Measurements from ENCODE around the gene RAMP3.
"Not testable (repeated sequence)": the region's sequence is repeated elsewhere in the genome, so short reads cannot be mapped to it uniquely, and the experiment has no call there.

The RAMP3 gene

GRCh38 chr7:45161842-45162241 is 4.3 kb downstream of the RAMP3 start:
- Histone ChIP-seq H3K27ac (ENCODE audit: low read length) (no peak overlapping the region), H3K36me3 (ENCODE audit: insufficient read depth, low read depth, low read length) (no peaks in the 10 kb centered on the region), H3K27me3 (ENCODE audit: insufficient read depth, low read length) (peaks cover 28% of the 10 kb centered on the region), H3K4me3 (ENCODE audit: low read length) (no peak overlapping the region), H3K4me1 (ENCODE audit: insufficient read depth, low read length) (no peaks in the 10 kb centered on the region), H3K9me3 (ENCODE audit: insufficient read depth, low read depth, low read length) (no peaks in the 10 kb centered on the region), H3K9ac (ENCODE audit: low read depth, low read length) (no peak overlapping the region)

- H3K4me3 ChIP-seq (ENCODE audit: low read length), result no peak overlapping the region
- H3K4me1 ChIP-seq (ENCODE audit: insufficient read depth, low read length), result no peaks in the 10 kb centered on the region
- H3K27ac ChIP-seq (ENCODE audit: low read length), result no peak overlapping the region
- H3K9ac ChIP-seq (ENCODE audit: low read depth, low read length), result no peak overlapping the region
- H3K9me3 ChIP-seq (ENCODE audit: insufficient read depth, low read depth, low read length), result no peaks in the 10 kb centered on the region
- H3K36me3 ChIP-seq (ENCODE audit: insufficient read depth, low read depth, low read length), result no peaks in the 10 kb centered on the region
- H3K27me3 ChIP-seq (ENCODE audit: insufficient read depth, low read length), result peaks cover 22% of the 10 kb centered on the region
Observed at GRCh38 chr7:45162311-45162845, 4.8 kb downstream of the RAMP3 start.

GRCh38 chr7:45162943-45163691 is 5.5 kb downstream of the RAMP3 start:
- Histone ChIP-seq H3K9ac (ENCODE audit: low read depth, low read length) (no peak overlapping the region), H3K4me3 (ENCODE audit: low read length) (no peak overlapping the region), H3K9me3 (ENCODE audit: insufficient read depth, low read depth, low read length) (no peaks in the 10 kb centered on the region), H3K27ac (ENCODE audit: low read length) (no peak overlapping the region), H3K27me3 (ENCODE audit: insufficient read depth, low read length) (peaks cover 17% of the 10 kb centered on the region), H3K4me1 (ENCODE audit: insufficient read depth, low read length) (no peaks in the 10 kb centered on the region), H3K36me3 (ENCODE audit: insufficient read depth, low read depth, low read length) (no peaks in the 10 kb centered on the region)

DNA sequence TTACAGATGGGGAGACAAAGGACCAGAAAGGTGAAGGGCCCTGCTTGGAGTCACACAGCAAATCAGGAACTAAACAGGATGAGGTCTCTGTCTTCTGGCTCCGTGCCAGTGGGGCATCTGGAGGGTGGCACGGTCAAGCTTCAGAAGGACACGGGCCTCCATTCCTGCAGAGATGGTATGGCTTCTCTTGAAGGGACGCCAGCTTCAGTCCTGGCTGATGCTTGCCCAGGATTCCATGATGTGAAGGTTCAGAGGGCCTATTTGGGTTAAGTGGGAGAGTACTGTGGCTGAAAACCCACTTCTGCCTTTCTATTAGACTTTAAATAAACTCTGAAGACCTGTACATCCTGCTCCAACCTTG is 6.1 kb downstream of the RAMP3 start:
- Histone ChIP-seq H3K9ac (ENCODE audit: low read depth, low read length) (no peak overlapping the region), H3K27me3 (ENCODE audit: insufficient read depth, low read length) (peaks cover 11% of the 10 kb centered on the region), H3K36me3 (ENCODE audit: insufficient read depth, low read depth, low read length) (no peaks in the 10 kb centered on the region)

DNA sequence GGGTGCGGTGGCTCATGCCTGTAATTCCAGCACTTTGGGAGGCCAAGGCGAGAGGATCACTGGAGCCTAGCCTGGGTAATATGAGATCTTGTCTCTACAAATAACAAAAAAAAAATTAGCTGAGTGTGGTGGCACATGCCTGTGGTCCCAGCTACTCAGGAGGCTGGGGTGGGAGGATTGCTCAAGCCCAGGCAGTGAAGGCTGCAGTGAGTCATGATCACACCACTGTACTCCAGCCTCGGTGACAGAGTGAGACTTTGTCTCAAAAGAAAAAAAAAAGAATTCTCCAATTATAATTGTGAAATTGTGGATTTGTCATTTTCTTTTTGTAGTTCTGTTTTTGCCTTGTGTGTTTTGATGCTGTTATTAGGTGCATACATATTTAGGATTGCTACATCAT is 6.7 kb downstream of the RAMP3 start:
- H3K27me3 ChIP-seq (ENCODE audit: insufficient read depth, low read length); H3K9ac ChIP-seq (ENCODE audit: low read depth, low read length); H3K9me3 ChIP-seq (ENCODE audit: insufficient read depth, low read depth, low read length); H3K36me3 ChIP-seq (ENCODE audit: insufficient read depth, low read depth, low read length); H3K27ac ChIP-seq (ENCODE audit: low read length); H3K4me3 ChIP-seq (ENCODE audit: low read length); H3K4me1 ChIP-seq (ENCODE audit: insufficient read depth, low read length): not testable (repeated sequence)

More for the DNA sequence above, 6.1 kb downstream of the RAMP3 start:
- no peaks in the 10 kb centered on the region for H3K9me3 ChIP-seq (ENCODE audit: insufficient read depth, low read depth, low read length)
- no peak overlapping the region for H3K27ac ChIP-seq (ENCODE audit: low read length)
- no peak overlapping the region for H3K4me3 ChIP-seq (ENCODE audit: low read length)
- no peaks in the 10 kb centered on the region for H3K4me1 ChIP-seq (ENCODE audit: insufficient read depth, low read length)

- no peaks in the 10 kb centered on the region; the same call in 1 of the 2 replicates for H3K27me3 ChIP-seq (ENCODE audit: insufficient read depth, low read length)
- no peak overlapping the region for H3K4me3 ChIP-seq (ENCODE audit: low read length)
- H3K27ac ChIP-seq (ENCODE audit: low read length), result no peak overlapping the region
- H3K36me3 ChIP-seq (ENCODE audit: insufficient read depth, low read depth, low read length), result no peaks in the 10 kb centered on the region
- H3K4me1 ChIP-seq (ENCODE audit: insufficient read depth, low read length), result no peaks in the 10 kb centered on the region
- H3K9me3 ChIP-seq (ENCODE audit: insufficient read depth, low read depth, low read length), result no peaks in the 10 kb centered on the region
- no peak overlapping the region for H3K9ac ChIP-seq (ENCODE audit: low read depth, low read length)
Observed at GRCh38 chr7:45165857-45166256, 8.3 kb downstream of the RAMP3 start.

DNA sequence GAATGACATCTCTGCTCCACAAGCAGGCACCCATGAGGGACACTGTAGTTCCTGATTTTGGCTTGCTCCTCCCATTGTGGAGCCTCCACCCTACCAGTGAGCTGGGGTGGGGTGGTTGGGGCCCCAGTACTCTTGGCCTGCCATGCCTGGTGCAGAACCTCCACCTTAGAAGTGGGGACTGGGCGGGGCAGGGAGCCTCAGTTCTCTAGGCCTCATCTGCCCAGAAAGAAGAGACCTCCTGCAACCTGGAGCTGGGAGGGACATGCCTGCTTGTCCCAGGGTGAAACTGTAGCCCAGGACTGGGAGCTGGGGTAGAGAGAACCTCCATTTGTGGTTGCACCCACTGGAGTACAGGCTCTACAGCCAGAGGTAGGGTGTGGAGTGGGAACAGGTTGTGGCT is 14.4 kb downstream of the RAMP3 start:
- Histone ChIP-seq H3K4me1 (ENCODE audit: insufficient read depth, low read length) (no peaks in the 10 kb centered on the region), H3K27ac (ENCODE audit: low read length) (no peak overlapping the region), H3K9ac (ENCODE audit: low read depth, low read length) (no peak overlapping the region)

DNA sequence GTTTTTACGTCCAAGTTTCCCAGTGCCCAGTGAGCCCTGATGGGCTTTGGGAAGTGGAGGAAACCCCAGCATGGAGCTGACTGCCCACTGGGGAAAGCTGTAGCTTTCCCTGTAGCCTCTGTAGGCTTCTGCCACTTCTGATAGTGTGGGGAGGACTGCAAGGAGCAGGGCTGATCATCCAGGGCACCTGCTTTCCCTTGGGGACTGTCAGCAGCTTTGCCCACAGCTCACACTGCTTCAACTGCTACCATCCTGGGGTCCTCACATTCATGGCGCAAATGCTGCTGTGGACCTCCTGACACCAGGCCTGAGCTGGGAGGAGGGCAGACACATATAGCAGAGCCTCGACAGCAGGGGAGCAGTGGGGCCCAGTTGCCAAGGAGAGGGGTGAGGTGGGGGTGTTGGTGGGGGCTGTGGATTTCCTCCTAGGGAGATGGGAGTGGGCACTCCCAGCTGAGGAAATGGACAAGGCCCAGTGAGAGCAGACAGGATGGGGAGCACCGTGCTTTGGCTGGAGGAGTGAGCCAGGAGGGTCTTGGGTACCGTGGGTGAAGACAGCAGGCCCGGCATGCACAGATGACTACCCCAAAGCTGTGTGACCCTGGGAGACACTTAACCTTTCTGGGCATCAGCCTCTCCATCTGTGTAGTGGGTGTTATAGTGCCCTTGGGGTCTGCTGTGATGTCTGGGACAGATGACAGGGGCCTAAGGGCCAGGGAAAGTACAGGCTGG is 16.2 kb downstream of the RAMP3 start:
- H3K27me3 ChIP-seq (ENCODE audit: insufficient read depth, low read length), result no peaks in the 10 kb centered on the region
- no peaks in the 10 kb centered on the region for H3K9me3 ChIP-seq (ENCODE audit: insufficient read depth, low read depth, low read length)
- no peak overlapping the region for H3K4me3 ChIP-seq (ENCODE audit: low read length)
- no peaks in the 10 kb centered on the region for H3K36me3 ChIP-seq (ENCODE audit: insufficient read depth, low read depth, low read length)
- H3K4me1 ChIP-seq (ENCODE audit: insufficient read depth, low read length), result no peaks in the 10 kb centered on the region
- H3K27ac ChIP-seq (ENCODE audit: low read length), result no peak overlapping the region
- H3K9ac ChIP-seq (ENCODE audit: low read depth, low read length), result no peak overlapping the region

More for the DNA sequence above, 14.4 kb downstream of the RAMP3 start:
- no peaks in the 10 kb centered on the region for H3K9me3 ChIP-seq (ENCODE audit: insufficient read depth, low read depth, low read length)
- no peak overlapping the region for H3K4me3 ChIP-seq (ENCODE audit: low read length)
- no peaks in the 10 kb centered on the region for H3K27me3 ChIP-seq (ENCODE audit: insufficient read depth, low read length)
- no peaks in the 10 kb centered on the region for H3K36me3 ChIP-seq (ENCODE audit: insufficient read depth, low read depth, low read length)

- H3K36me3 ChIP-seq (ENCODE audit: insufficient read depth, low read depth, low read length), result no peaks in the 10 kb centered on the region
- no peak overlapping the region for H3K4me3 ChIP-seq (ENCODE audit: low read length)
- no peak overlapping the region for H3K9ac ChIP-seq (ENCODE audit: low read depth, low read length)
- H3K9me3 ChIP-seq (ENCODE audit: insufficient read depth, low read depth, low read length), result no peaks in the 10 kb centered on the region
- H3K27ac ChIP-seq (ENCODE audit: low read length), result no peak overlapping the region
- no peaks in the 10 kb centered on the region; the same call in 1 of the 2 replicates for H3K27me3 ChIP-seq (ENCODE audit: insufficient read depth, low read length)
- H3K4me1 ChIP-seq (ENCODE audit: insufficient read depth, low read length), result no peaks in the 10 kb centered on the region
Observed at GRCh38 chr7:45174328-45174610, 16.7 kb downstream of the RAMP3 start.

DNA sequence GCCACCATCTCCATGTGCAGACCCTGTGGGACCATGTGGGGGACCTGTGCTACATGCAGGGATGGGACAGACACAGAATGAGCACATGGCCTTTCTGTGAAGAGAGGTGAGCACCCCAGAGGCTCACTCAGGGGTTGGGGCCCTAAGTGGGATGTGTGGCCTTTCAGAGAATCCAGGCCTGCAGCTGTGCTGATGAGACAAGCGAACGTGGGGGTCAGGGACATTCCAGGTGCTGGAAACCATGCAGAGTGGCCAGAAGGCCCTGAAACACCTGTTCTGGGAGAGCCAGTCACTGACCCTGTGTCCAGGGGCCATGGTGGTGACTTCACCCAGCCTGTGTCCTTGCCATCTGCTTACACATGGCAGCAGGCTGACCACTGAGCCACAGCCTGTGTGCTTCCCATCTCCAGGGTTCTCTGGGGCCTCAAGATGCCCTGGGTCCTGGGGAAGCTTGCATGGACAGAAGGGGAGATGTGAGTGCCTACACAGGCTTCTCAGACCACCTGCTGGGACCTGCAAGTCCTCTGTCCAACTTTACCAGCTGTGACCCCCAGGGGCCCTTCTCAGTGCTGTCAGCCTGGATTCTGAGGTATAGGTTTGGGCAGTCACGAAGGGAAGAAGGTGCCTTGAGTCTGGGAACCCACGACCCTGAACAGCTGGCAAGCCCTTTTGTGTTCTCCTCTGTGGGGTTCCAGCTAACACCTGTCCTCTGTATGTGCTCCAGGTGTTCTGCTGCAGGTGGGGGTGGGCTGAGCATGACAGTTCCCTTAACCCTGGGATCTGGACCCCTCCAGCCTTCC is 17.6 kb downstream of the RAMP3 start:
- H3K4me3 ChIP-seq (ENCODE audit: low read length), result no peak overlapping the region
- no peak overlapping the region for H3K27ac ChIP-seq (ENCODE audit: low read length)
- H3K4me1 ChIP-seq (ENCODE audit: insufficient read depth, low read length), result no peaks in the 10 kb centered on the region
- H3K27me3 ChIP-seq (ENCODE audit: insufficient read depth, low read length), result no peaks in the 10 kb centered on the region; the same call in 1 of the 2 replicates
- no peaks in the 10 kb centered on the region for H3K9me3 ChIP-seq (ENCODE audit: insufficient read depth, low read depth, low read length)
- no peaks in the 10 kb centered on the region for H3K36me3 ChIP-seq (ENCODE audit: insufficient read depth, low read depth, low read length)
- H3K9ac ChIP-seq (ENCODE audit: low read depth, low read length), result no peak overlapping the region

DNA sequence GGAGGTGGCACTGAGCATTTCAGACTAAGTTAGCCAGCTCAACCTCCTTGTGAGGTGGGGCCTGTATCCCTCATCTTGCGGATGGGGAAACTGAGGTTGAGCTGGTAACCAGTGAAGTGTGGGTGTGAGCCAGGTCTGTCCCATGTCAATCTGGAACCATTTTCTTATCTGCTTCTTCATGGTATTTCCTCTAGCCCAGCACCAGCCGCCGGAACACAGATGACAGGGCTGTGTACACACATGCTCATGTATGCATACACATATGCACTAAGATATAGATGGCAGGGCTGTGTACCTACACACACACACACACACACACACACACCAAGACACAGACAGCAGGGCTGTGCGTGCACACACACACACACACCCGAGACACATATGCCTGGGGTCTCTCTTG is 18.5 kb downstream of the RAMP3 start:
- no peak overlapping the region for H3K9ac ChIP-seq (ENCODE audit: low read depth, low read length)
- no peaks in the 10 kb centered on the region; the same call in 1 of the 2 replicates for H3K27me3 ChIP-seq (ENCODE audit: insufficient read depth, low read length)
- H3K27ac ChIP-seq (ENCODE audit: low read length), result no peak overlapping the region
- H3K36me3 ChIP-seq (ENCODE audit: insufficient read depth, low read depth, low read length), result no peaks in the 10 kb centered on the region
- no peak overlapping the region for H3K4me3 ChIP-seq (ENCODE audit: low read length)
- H3K9me3 ChIP-seq (ENCODE audit: insufficient read depth, low read depth, low read length), result no peaks in the 10 kb centered on the region
- no peaks in the 10 kb centered on the region for H3K4me1 ChIP-seq (ENCODE audit: insufficient read depth, low read length)
